D721Med (cell line): ENCODE results near the gene PRRX2.

Source experiments
- DNase-seq: peaks from one replicate; pipeline ENCODE4 v3.0.0; 2011; ENCODE audit warnings: low spot score; ENCODE audit not compliant: insufficient read length
- FAIRE-seq: peaks from 2 replicates; lab custom pipeline; 2011; peaks lifted over from hg19 to GRCh38; lab: Jason Lieb, UNC
- TF ChIP-seq, protein P1 (sequence below): IDR thresholded peaks from 2 replicates; pipeline ENCODE4 v1.5.1; 2012; ENCODE audit warnings: mild to moderate bottlenecking, control low read depth; ENCODE audit not compliant: insufficient read depth; ENCODE audit errors: missing control alignments

Gene PRRX2

DNA sequence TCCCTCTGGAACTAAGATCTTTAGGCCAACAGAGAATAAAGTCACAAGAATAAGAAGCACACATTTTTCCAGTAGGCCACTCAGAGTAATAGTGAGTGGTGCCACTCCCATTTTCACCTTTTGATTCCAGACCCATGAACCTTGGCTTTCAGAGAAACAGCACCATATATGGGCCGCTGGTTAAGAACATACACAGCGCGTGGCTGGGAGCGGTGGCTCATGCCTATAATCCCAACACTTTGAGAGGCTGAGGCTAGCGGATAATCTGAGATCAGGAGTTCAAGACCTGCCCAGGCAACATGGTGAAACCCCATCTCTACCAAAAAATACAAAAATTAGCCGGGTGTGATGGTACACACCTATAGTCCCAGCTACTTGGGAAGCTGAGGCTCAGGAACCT is 103.0 kb downstream of the PRRX2 start:
- DNase-seq (no peak), FAIRE-seq (no peak)
- TF ChIP-seq, protein P1, sequence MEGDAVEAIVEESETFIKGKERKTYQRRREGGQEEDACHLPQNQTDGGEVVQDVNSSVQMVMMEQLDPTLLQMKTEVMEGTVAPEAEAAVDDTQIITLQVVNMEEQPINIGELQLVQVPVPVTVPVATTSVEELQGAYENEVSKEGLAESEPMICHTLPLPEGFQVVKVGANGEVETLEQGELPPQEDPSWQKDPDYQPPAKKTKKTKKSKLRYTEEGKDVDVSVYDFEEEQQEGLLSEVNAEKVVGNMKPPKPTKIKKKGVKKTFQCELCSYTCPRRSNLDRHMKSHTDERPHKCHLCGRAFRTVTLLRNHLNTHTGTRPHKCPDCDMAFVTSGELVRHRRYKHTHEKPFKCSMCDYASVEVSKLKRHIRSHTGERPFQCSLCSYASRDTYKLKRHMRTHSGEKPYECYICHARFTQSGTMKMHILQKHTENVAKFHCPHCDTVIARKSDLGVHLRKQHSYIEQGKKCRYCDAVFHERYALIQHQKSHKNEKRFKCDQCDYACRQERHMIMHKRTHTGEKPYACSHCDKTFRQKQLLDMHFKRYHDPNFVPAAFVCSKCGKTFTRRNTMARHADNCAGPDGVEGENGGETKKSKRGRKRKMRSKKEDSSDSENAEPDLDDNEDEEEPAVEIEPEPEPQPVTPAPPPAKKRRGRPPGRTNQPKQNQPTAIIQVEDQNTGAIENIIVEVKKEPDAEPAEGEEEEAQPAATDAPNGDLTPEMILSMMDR = no peak

DNA sequence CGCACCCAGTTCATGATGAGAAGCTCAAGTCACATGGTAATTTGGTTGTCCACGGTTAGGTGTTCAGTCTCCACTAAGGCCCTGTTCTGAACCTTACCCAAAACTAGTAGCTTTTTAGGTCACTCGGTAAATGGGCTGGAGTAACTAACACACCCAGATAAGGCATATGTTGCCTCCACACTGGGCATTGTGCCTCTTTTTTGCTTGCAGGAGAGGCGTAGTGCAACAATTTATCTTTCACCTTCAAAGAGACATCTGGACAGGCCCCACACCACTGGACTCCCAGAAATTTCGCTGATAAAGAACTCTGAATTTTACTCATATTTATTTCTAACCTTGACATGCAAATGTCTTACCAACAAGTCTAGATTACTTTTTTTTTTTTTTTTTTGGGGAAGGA is 104.2 kb downstream of the PRRX2 start:
- TF ChIP-seq, protein P1 = no peak
- no peak for FAIRE-seq
- no peak for DNase-seq

DNA sequence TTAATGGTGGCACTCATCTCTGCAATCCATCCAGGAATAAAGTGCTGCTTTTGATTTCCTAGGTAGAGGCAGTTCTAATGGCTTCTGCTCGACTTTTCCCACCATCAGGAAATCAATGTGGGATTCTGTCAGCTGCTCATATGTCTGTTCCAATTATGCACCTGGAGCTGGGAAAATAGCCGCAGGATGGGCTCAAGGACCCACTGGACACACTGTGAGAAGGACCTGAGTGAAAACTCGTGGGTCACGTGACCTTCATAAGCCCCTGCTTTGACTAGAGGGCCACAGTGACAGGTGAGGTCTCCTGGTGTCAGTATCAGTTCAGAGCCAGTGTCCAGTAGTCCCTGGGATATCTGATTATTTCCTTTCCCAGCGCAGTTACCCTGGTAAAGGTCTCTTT is 105.3 kb downstream of the PRRX2 start:
- DNase-seq = no peak
- TF ChIP-seq, protein P1 = no peak
- no peak for FAIRE-seq
